K562 (cell line): ENCODE results near the gene CDKL5. TPM values are rescaled to one million over a fixed set of nuclear protein-coding genes. Genes with fewer than 3 reads are reported as not detected.

Experiments used
- ATAC-seq: fragments of 200-7000 bp; cut with Tn5 transposase; 3 replicates; pipeline ENCODE4 v1.9.1; 2020; ENCODE audit warnings: moderate library complexity
- BruUV-seq: library from RNA; stranded (reverse); fragments of 400-500 nt; replicated peaks from 2 replicates; lab custom pipeline; 2021; lab: Mats Ljungman, UMichigan
- CTCF ChIA-PET: fragments of 300-600 bp; formaldehyde crosslinking; extraction: SDS; loops from one replicate; lab custom pipeline; 2021; ENCODE audit warnings: low intra/inter-chr PET ratio; lab: Yijun Ruan, JAX
- POLR2A ChIA-PET: fragments of 300-600, 350-650 bp; sonication (Branson Sonifier 250); formaldehyde crosslinking; extraction: SDS; loops from one replicate; lab custom pipeline; 2021; ENCODE audit warnings: antibody characterized with exemption, inconsistent platforms; lab: Yijun Ruan, JAX
- DNase-seq, 4 experiments: peaks; one replicate each; pipeline versions ENCODE4 v3.0.0 to v3.0.0-alpha.2; 2011 to 2018; ENCODE audit warnings: low spot score in 3 of 4, mixed read lengths in 3 of 4; ENCODE audit errors: extremely low read depth in 1 of 4
- FAIRE-seq: peaks from 2 replicates; lab custom pipeline; 2011; peaks lifted over from hg19 to GRCh38; lab: Jason Lieb, UNC
- H2AFZ ChIP-seq: 2 replicates; pipeline ENCODE4 v1.6.0; 2011; ENCODE audit warnings: low read depth, low read length, control low read depth, inconsistent platforms
- H3K27ac ChIP-seq: fragments of 200-600 bp; 3 replicates; pipeline ENCODE4 v1.8.0; 2011; ENCODE audit warnings: low read depth, mild to moderate bottlenecking, control low read depth, inconsistent platforms, low read length, moderate library complexity, mixed read lengths; ENCODE audit errors: extremely low read depth
- H3K27me3 ChIP-seq, 2 experiments: fragments of 300-600 bp in 1 of 2; 2 replicates in 1 of 2; 3 replicates in 1 of 2; pipeline versions ENCODE4 v1.6.0 to v1.8.0; 2011; ENCODE audit warnings: inconsistent platforms in 2 of 2, low read length in 2 of 2, mild to moderate bottlenecking in 1 of 2, mixed read lengths in 1 of 2, moderate library complexity in 1 of 2; ENCODE audit not compliant: control insufficient read depth in 2 of 2, insufficient read depth in 2 of 2
- H3K36me3 ChIP-seq: fragments of 300-600 bp; 3 replicates; pipeline ENCODE4 v1.8.0; 2011; ENCODE audit warnings: mild to moderate bottlenecking, low read length, inconsistent platforms; ENCODE audit not compliant: control insufficient read depth, insufficient read depth
- H3K4me1 ChIP-seq, 2 experiments: fragments of 200-600 bp in 1 of 2; replicated peaks in 1 of 2; 2 replicates in 1 of 2; 3 replicates in 1 of 2; pipeline versions ENCODE4 v1.5.1 to v1.8.0; 2011; ENCODE audit warnings: inconsistent platforms in 2 of 2, low read length in 2 of 2, mild to moderate bottlenecking in 1 of 2, mixed read lengths in 1 of 2, moderate library complexity in 1 of 2; ENCODE audit not compliant: control insufficient read depth in 2 of 2, insufficient read depth in 2 of 2
- H3K4me2 ChIP-seq: 2 replicates; pipeline ENCODE4 v1.6.1; 2011; ENCODE audit warnings: low read length, control low read depth, inconsistent platforms, mixed read lengths; ENCODE audit not compliant: insufficient read depth
- H3K4me3 ChIP-seq: fragments of 200-600 bp; sonication (generic), shearing (Covaris generic); 2 replicates; pipeline ENCODE4 v1.5.1; 2016; ENCODE audit warnings: control low read depth, inconsistent platforms
- H3K79me2 ChIP-seq: fragments of 200-600 bp; 3 replicates; pipeline ENCODE4 v1.8.0; 2011; ENCODE audit warnings: low read length, inconsistent platforms; ENCODE audit not compliant: control insufficient read depth, insufficient read depth
- H3K9ac ChIP-seq, 2 experiments: 2 replicates each; pipeline versions ENCODE4 v1.6.0 to v1.6.1; 2011; ENCODE audit warnings: low read depth in 2 of 2, low read length in 2 of 2, control low read depth in 1 of 2, inconsistent platforms in 1 of 2, mild to moderate bottlenecking in 1 of 2, mixed read lengths in 1 of 2; ENCODE audit not compliant: insufficient read depth in 1 of 2
- H3K9me1 ChIP-seq: one replicate; pipeline ENCODE4 v1.6.0; 2011; ENCODE audit warnings: inconsistent platforms, mild to moderate bottlenecking, low read length, moderate library complexity; ENCODE audit not compliant: control insufficient read depth, insufficient read depth
- H3K9me3 ChIP-seq: replicated peaks from 2 replicates; pipeline ENCODE4 v1.5.1; 2011; ENCODE audit warnings: low read depth, low read length, inconsistent platforms; ENCODE audit not compliant: control insufficient read depth, insufficient read depth
- H4K20me1 ChIP-seq: replicated peaks from 2 replicates; pipeline ENCODE4 v1.6.1; 2011; ENCODE audit warnings: low read length, inconsistent platforms, mixed read lengths; ENCODE audit not compliant: control insufficient read depth, insufficient read depth
- CBX8 ChIP-seq: fragments of 200-600 bp; sonication (generic); IDR thresholded peaks from 2 replicates; pipeline ENCODE4 v1.6.1; 2012; ENCODE audit warnings: borderline replicate concordance, mixed run types, low read depth, mild to moderate bottlenecking, moderate library complexity, mixed read lengths, low read length, control low read depth, inconsistent platforms; ENCODE audit not compliant: poor library complexity, severe bottlenecking; ENCODE audit errors: extremely low read depth
- HNRNPUL1 ChIP-seq: fragments of 200-400 bp; formaldehyde crosslinking; IDR thresholded peaks from 2 replicates; pipeline ENCODE4 v1.6.1; 2017; ENCODE audit warnings: low read length
- IRF2 ChIP-seq: sonication (generic); formaldehyde crosslinking; IDR thresholded peaks from 2 replicates; pipeline ENCODE4 v1.8.1; 2022; ENCODE audit warnings: mild to moderate bottlenecking, missing genetic modification reagents
- MAFK ChIP-seq: IDR thresholded peaks from 2 replicates; pipeline ENCODE4 v1.6.1; 2011; ENCODE audit warnings: low read length, improper control_type of control experiment
- SNIP1 ChIP-seq: fragments of 450-650 bp; IDR thresholded peaks from 2 replicates; pipeline ENCODE4 v1.7.1; 2017; ENCODE audit warnings: low read depth, mild to moderate bottlenecking
- THAP7 ChIP-seq: fragments of 250-450 bp; sonication (Bioruptor Pico); IDR thresholded peaks from 2 replicates; pipeline ENCODE4 v1.5.0; 2021
- ZNF436 ChIP-seq: fragments of 250-450, 450-650 bp; sonication (Bioruptor Pico); formaldehyde crosslinking; IDR thresholded peaks from 2 replicates; pipeline ENCODE4 v1.7.0; 2020; ENCODE audit warnings: mild to moderate bottlenecking
- WGBS: fragments of 100-300 bp; shearing (Covaris generic); methylation state at CpG from one replicate; pipeline ENCODE4 v1.1.6; 2016; ENCODE audit warnings: low coverage, mixed read lengths; ENCODE audit not compliant: insufficient coverage; ENCODE audit errors: missing lambda C conversion rate; 5-methylcytosine and 5-hydroxymethylcytosine counted together
- in situ Hi-C: fragments of 300-500 bp; cut with MboI; formaldehyde crosslinking; loops from 4 replicates; pipeline ENCODE4 v1.15.0; 2018; ENCODE audit warnings: inconsistent platforms, mixed read lengths
- intact Hi-C: fragments of 100-400 bp; cut with micrococcal nuclease; formaldehyde crosslinking; loops from 2 replicates; pipeline ENCODE4 v1.14.2; 2022
- polyA plus RNA-seq, 8 experiments: library from polyadenylated mRNA; depleted of rRNA in 4 of 8; stranded (reverse) in 5 of 8; unstranded in 3 of 8; fragments of >200 nt; fragmentation: Nextera tagmentation in 2 of 8; fragmentation: Illumina TruSeq in 1 of 8; extraction: Ambion mirVana in 2 of 8; extraction: Trizol in 1 of 8; gene quantifications; 2 replicates each; pipeline versions ENCODE4 v1.2.1 to v1.2.3, GENCODE V29; 2011 to 2014; ENCODE audit warnings: inconsistent platforms in 1 of 8, missing spikeins in 1 of 8
- total RNA-seq, 7 experiments: library from RNA; depleted of rRNA in 6 of 7; stranded (reverse); fragments of >200 nt in 6 of 7; fragmentation: Illumina TruSeq in 2 of 7; extraction: Trizol in 2 of 7; gene quantifications; 2 replicates each; pipeline versions ENCODE4 v1.2.1 to v1.2.3, GENCODE V29; 2011 to 2021; ENCODE audit warnings: low replicate concordance in 1 of 7
- TF ChIP-seq, protein P1 (sequence below): fragments of 450-650 bp; IDR thresholded peaks from 2 replicates; pipeline ENCODE4 v1.6.1; 2016; ENCODE audit warnings: borderline replicate concordance
- TF ChIP-seq, protein P2 (sequence below): fragments of 200-800 bp; sonication (Bioruptor generic); IDR thresholded peaks from 2 replicates; pipeline ENCODE4 v1.6.1; 2017; ENCODE audit warnings: missing genetic modification characterization, missing compliant biosample characterization
- TF ChIP-seq, protein P3 (sequence below), 2 experiments: IDR thresholded peaks in 1 of 2; conservative IDR thresholded peaks in 1 of 2; 2 replicates each; pipeline ENCODE4 v1.6.1; 2016; ENCODE audit warnings: low read depth in 2 of 2, mild to moderate bottlenecking in 1 of 2, missing compliant biosample characterization in 1 of 2, missing genetic modification characterization in 1 of 2, moderate library complexity in 1 of 2

The CDKL5 gene
- total and polyA plus RNA-seq, 9 of the 15 experiments (the other 6 are each of a cell fraction or from before 2014, with no cell fraction given), result under 0.01 to 0.21 (median 0.04) TPM

DNA sequence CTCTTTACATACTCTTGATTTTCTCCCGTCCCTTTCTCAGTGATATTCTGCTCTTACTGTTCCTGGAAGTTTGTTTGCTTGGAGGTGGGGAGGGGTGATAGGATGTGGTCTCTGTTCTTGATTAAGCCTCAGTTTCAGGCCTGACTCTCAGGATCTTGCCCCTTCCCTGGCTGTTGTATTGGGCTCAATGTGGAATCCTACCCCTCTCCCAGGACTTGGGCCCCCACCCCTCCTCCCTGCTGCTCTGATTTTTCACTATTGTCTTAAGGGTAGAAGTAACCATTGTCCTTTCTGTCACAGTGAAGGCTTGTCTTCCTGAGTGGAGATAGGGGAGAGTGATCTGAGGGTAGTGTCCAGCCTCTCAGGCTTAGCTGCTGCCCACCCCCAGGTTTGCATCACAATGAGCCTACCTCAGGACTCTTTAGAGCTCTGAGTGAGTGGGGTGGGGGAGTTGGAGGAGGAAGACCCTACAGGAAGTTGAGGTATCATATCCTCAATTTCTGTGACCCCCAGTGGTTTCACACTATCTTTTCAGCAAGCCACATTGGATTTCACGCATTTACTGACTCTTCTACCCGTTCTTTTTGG lies 16.5 kb downstream of the CDKL5 start:
- ChIA-PET CTCF (no interaction called here), POLR2A (no interaction called here)
- WGBS, result 0% methylated on average over 2 of the region's 3 CpGs
- ATAC-seq (no peak), DNase-seq (no peak), FAIRE-seq (no peak)
- Histone ChIP-seq H3K27me3 (no peaks in the 10 kb centered on the region), H3K4me3 (no peak overlapping the region), H2AFZ (no peak overlapping the region), H3K79me2 (no peaks in the 10 kb centered on the region), H3K4me1 (no peaks in the 10 kb centered on the region), H3K9me1 (no peaks in the 10 kb centered on the region), H3K9ac (no peak overlapping the region), H3K9me3 (no peaks in the 10 kb centered on the region), H3K27ac (no peak overlapping the region), H3K36me3 (no peaks in the 10 kb centered on the region), H3K4me2 (no peak overlapping the region), H4K20me1 (no peaks in the 10 kb centered on the region)
- in situ Hi-C loops, result no loop called here
- intact Hi-C loops, result no loop called here
- no peak for TF ChIP-seq ZNF436
- no peak for TF ChIP-seq CBX8
- no peak for TF ChIP-seq MAFK
- no peak for TF ChIP-seq HNRNPUL1
- TF ChIP-seq, protein P1, sequence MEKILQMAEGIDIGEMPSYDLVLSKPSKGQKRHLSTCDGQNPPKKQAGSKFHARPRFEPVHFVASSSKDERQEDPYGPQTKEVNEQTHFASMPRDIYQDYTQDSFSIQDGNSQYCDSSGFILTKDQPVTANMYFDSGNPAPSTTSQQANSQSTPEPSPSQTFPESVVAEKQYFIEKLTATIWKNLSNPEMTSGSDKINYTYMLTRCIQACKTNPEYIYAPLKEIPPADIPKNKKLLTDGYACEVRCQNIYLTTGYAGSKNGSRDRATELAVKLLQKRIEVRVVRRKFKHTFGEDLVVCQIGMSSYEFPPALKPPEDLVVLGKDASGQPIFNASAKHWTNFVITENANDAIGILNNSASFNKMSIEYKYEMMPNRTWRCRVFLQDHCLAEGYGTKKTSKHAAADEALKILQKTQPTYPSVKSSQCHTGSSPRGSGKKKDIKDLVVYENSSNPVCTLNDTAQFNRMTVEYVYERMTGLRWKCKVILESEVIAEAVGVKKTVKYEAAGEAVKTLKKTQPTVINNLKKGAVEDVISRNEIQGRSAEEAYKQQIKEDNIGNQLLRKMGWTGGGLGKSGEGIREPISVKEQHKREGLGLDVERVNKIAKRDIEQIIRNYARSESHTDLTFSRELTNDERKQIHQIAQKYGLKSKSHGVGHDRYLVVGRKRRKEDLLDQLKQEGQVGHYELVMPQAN, result no peak
- TF ChIP-seq, protein P2, sequence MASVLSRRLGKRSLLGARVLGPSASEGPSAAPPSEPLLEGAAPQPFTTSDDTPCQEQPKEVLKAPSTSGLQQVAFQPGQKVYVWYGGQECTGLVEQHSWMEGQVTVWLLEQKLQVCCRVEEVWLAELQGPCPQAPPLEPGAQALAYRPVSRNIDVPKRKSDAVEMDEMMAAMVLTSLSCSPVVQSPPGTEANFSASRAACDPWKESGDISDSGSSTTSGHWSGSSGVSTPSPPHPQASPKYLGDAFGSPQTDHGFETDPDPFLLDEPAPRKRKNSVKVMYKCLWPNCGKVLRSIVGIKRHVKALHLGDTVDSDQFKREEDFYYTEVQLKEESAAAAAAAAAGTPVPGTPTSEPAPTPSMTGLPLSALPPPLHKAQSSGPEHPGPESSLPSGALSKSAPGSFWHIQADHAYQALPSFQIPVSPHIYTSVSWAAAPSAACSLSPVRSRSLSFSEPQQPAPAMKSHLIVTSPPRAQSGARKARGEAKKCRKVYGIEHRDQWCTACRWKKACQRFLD, result no peak
- TF ChIP-seq, protein P3, sequence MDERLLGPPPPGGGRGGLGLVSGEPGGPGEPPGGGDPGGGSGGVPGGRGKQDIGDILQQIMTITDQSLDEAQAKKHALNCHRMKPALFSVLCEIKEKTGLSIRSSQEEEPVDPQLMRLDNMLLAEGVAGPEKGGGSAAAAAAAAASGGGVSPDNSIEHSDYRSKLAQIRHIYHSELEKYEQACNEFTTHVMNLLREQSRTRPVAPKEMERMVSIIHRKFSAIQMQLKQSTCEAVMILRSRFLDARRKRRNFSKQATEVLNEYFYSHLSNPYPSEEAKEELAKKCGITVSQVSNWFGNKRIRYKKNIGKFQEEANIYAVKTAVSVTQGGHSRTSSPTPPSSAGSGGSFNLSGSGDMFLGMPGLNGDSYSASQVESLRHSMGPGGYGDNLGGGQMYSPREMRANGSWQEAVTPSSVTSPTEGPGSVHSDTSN (CRISPR knock-in tag; IDR thresholded peaks at IDR 0.05; ENCODE audit: low read depth), result no peak
- TF ChIP-seq, protein P3 (tag; conservative IDR thresholded peaks at IDR 0.05; ENCODE audit: low read depth), result no peak
- TF ChIP-seq THAP7 (CRISPR knock-in tag), result no peak
- TF ChIP-seq SNIP1, result no peak
- no peak for TF ChIP-seq IRF2
- no TSS peak for BruUV-seq
